Measurements from ENCODE around the gene C4orf54.

- no peak for TF ChIP-seq CTCF (IDR thresholded peaks at IDR 0.05)
- TF ChIP-seq POLR2A (IDR thresholded peaks at IDR 0.05), result no peak
Measured at GRCh38 chr4:99612281-99612680, 45.3 kb downstream of the C4orf54 start.

Data from thyroid gland (tissue), 4 donors.